HG02840 (cell line): Measurements from ENCODE around the gene NUP210.

Experiments
- ATAC-seq: cut with Tn5 transposase; IDR thresholded peaks from one replicate; pipeline ENCODE4 v1.9.1; 2021; ENCODE audit warnings: mild to moderate bottlenecking, moderate library complexity, moderate number of reproducible peaks; ENCODE audit not compliant: unreplicated experiment, low FRiP score

Gene NUP210

GRCh38 chr3:13332158-13332557, 88.0 kb downstream of the NUP210 start:
- peak; percentile 87 for ATAC-seq

DNA sequence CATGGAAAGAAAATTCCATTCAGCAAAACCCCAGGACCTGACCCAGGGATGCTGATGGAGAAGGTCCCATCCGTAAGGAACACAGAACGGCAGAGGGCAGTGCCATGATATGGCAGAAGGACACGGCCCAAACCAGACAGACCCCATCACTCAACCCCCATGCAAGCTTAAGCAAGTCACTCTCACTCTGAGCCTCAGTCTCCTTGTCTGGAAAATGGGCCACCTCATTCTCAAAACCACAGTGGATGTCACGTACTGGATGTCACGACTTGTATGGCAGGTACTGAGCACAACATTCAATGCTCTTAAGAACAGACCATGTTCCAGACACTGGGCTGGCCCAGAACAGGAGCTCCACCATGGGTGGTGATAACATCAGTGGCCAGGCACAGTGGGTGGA, 90.4 kb downstream of the NUP210 start:
- ATAC-seq: no peak

GRCh38 chr3:13325892-13326443, 94.2 kb downstream of the NUP210 start:
- ATAC-seq: no peak

DNA sequence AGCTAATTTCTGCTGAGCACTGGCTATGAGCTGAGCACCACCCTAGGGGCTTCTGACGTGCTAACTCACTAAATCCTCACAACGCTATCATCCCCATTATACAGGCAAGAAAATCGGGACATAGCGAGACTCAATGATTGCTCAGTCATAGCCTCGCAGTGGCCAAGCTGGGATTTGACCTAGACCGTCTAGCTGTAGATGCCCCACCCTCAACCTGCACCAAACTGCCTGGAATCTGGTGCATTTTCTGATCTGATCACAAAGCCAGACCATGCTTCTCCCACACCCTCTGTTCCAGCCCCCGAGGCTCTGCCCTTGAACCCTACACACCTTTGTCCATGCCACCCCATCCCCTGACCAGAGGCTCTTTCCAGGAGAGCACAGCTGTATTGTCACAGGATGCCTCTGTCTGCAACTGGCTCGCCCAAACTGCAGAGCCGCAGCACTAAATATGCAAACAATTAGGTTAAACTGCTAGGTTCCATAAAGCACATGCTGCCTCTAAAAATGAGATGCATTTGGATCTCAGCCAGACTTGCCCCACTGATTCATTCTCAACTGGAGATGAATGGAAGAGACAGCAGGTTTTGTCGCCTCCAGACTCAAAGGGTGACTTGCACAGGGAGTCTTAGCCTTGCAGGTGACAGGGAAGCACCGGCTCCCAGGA, 95.2 kb downstream of the NUP210 start:
- no peak for ATAC-seq

- no peak for ATAC-seq
These were observed 96.3 kb downstream of the NUP210 start for GRCh38 chr3:13323822-13324221.

- no peak for ATAC-seq
These were observed 97.8 kb downstream of the NUP210 start for GRCh38 chr3:13322324-13322723.

GRCh38 chr3:13319564-13320220, 100.4 kb downstream of the NUP210 start:
- ATAC-seq: no peak

DNA sequence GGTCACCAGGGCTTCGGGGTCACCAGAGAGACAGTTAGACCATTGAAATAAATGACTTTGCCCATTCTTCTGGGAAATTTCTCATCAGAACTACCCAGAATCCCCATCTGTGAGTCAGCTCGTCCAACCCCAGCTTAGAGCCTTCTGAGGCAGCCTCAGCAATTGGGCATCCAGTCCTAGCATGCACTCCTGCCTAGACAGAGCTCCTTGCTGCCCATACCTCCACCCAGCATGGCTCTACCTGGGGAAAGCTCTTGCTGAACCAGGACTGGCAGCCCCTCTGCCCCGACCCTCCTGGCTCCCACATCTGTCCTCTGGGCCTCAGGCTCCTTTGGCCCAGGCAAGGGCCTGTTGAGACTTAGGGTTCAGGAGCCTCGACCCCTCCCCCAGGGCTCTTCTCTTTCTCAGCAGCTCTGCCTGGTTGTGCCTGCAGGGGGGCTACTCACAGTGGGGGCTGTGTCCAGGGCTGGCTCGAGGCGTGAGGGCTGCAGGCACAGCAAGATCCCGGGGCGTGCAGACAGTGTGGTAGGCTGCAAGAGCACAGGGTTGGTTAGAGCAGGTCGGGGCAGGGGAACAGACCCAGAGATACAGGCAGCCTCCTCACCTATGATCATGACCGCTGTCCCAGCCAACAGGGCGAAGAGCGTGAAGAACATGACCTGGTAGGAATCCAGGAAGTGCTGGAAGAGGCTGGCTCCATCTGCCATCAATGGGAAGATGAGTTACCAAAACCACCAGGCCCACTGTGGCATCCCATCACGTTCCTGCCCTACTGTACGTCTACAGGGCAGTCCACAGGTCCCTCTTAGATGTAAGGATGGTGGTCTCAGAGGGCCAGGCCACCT, 101.3 kb downstream of the NUP210 start:
- no peak for ATAC-seq

GRCh38 chr3:13317596-13318320, 102.4 kb downstream of the NUP210 start:
- no peak for ATAC-seq

DNA sequence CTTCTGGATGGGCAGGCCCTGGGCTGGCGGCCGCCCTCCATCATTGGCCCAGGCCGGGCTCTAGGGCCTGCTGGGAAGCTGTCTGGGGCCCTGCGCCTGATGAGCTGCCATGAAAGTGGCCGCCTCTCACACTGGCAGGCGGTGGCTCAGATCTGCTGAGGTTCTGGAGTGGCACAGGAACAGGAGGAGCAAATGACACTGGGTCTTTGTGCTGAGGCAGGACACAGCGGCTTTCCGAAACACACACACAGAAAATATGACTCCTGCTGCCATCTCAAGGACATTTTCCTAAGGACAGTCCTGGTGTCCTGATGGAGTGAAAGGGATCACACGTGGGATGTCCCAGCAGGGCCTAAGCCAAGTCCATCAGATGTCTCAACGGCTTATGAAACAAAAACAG, 103.5 kb downstream of the NUP210 start:
- ATAC-seq: no peak

GRCh38 chr3:13314877-13315276, 105.2 kb downstream of the NUP210 start:
- no peak for ATAC-seq

GRCh38 chr3:13313813-13314212, 106.3 kb downstream of the NUP210 start:
- ATAC-seq: no peak

DNA sequence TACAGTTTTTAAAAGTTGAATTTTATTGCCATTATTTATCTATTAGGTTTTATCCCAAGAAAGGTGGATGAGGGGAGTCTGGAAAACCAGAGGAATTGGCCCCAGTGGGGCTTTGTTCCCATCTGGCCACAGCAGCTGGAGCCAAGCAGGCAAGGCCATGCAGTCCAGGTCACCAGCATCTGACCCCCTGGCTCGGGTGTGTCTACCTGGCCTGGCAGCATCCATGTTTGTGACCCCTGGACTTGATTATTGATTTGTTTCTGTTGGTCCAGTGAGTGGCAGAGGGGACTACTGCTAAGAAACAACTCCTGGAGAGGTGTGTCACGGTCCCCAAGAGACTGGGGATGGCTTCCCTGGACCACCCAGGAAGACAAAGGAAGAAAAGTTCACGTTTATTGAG, 111.1 kb downstream of the NUP210 start:
- ATAC-seq: no peak

GRCh38 chr3:13308380-13308801, 111.7 kb downstream of the NUP210 start:
- ATAC-seq: no peak

- ATAC-seq: no peak
These were observed 113.1 kb downstream of the NUP210 start for GRCh38 chr3:13307041-13307440.

- ATAC-seq: no peak
These were observed 114.5 kb downstream of the NUP210 start for GRCh38 chr3:13305623-13306022.

GRCh38 chr3:13303410-13303809, 116.7 kb downstream of the NUP210 start:
- no peak for ATAC-seq

DNA sequence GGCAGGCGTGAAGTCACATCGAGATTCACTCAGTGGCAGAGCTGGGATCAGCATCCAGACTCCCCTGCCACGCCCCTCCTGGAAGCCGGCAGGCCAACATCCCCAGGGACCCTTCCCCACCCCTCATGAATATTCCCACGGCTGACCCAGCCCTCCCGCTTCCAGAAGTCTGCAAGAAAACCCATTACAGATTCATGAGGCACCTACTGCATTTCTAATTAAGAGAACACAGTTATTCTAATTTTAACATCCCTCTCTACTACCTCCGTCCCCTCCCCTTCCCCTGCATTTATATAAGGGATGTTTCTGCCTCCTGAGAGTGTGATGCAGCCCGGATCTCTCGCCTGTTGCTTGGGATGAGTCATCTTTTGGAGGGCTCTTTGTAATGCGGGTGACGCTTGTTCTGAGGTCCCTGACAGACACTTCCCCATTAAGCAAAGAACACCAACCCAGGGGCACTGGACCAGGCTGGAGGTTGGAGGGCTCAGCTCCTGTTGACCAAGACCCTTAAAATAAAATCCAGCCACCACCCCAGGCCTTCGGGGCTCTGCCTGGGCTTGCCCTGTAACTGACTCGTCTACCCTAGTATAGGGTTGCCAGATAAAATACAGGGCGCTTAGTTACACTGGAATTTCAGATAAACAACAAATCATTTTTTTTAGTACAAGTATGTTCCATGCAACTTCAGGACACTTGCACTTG, 118.7 kb downstream of the NUP210 start:
- ATAC-seq: no peak

- no peak for ATAC-seq
These were observed 119.4 kb downstream of the NUP210 start for GRCh38 chr3:13300546-13301285.
